ENCODE data around the gene SMG6.

DNA sequence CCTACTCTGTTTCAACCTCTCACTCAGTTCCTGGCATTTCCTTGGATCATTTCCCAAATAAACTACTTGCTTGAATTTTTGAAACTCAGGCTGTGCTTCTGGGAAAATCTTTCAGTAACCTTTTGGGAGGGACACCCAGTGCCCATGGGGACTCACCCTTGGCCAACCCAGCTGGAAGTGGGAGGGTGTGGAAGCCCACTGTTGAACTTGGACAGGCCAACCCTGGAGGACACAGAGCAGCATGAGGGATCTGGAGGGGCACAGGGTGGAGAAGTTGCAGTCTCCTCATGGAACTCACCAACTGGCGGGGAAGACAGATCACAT is 289.6 kb downstream of the SMG6 start:
- TF ChIP-seq, protein P1, sequence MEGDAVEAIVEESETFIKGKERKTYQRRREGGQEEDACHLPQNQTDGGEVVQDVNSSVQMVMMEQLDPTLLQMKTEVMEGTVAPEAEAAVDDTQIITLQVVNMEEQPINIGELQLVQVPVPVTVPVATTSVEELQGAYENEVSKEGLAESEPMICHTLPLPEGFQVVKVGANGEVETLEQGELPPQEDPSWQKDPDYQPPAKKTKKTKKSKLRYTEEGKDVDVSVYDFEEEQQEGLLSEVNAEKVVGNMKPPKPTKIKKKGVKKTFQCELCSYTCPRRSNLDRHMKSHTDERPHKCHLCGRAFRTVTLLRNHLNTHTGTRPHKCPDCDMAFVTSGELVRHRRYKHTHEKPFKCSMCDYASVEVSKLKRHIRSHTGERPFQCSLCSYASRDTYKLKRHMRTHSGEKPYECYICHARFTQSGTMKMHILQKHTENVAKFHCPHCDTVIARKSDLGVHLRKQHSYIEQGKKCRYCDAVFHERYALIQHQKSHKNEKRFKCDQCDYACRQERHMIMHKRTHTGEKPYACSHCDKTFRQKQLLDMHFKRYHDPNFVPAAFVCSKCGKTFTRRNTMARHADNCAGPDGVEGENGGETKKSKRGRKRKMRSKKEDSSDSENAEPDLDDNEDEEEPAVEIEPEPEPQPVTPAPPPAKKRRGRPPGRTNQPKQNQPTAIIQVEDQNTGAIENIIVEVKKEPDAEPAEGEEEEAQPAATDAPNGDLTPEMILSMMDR (IDR thresholded peaks at IDR 0.05), result no peak
- TF ChIP-seq, protein P2, sequence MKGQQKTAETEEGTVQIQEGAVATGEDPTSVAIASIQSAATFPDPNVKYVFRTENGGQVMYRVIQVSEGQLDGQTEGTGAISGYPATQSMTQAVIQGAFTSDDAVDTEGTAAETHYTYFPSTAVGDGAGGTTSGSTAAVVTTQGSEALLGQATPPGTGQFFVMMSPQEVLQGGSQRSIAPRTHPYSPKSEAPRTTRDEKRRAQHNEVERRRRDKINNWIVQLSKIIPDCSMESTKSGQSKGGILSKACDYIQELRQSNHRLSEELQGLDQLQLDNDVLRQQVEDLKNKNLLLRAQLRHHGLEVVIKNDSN (CRISPR knock-in tag; IDR thresholded peaks at IDR 0.05), result no peak
- TF ChIP-seq CBFB (CRISPR knock-in tag; IDR thresholded peaks at IDR 0.05; ENCODE audit: low read depth), result no peak
- TF ChIP-seq TEAD4 (CRISPR knock-in tag; IDR thresholded peaks at IDR 0.05), result no peak
- TF ChIP-seq NR2C2 (CRISPR knock-in tag; IDR thresholded peaks at IDR 0.05), result no peak
- no peak for TF ChIP-seq SMAD4 (CRISPR knock-in tag; IDR thresholded peaks at IDR 0.05)

Measured in WTC11 (cell line).